ENCODE results near the gene TRDN. TPM values are rescaled to one million over a fixed set of nuclear protein-coding genes. Genes with fewer than 3 reads are reported as not detected.

Gene TRDN, protein sequence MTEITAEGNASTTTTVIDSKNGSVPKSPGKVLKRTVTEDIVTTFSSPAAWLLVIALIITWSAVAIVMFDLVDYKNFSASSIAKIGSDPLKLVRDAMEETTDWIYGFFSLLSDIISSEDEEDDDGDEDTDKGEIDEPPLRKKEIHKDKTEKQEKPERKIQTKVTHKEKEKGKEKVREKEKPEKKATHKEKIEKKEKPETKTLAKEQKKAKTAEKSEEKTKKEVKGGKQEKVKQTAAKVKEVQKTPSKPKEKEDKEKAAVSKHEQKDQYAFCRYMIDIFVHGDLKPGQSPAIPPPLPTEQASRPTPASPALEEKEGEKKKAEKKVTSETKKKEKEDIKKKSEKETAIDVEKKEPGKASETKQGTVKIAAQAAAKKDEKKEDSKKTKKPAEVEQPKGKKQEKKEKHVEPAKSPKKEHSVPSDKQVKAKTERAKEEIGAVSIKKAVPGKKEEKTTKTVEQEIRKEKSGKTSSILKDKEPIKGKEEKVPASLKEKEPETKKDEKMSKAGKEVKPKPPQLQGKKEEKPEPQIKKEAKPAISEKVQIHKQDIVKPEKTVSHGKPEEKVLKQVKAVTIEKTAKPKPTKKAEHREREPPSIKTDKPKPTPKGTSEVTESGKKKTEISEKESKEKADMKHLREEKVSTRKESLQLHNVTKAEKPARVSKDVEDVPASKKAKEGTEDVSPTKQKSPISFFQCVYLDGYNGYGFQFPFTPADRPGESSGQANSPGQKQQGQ
- total RNA-seq: 0.20 to 0.34 TPM in 2 of 3 replicates, not detected in the other

- peak within 1 kb of the TSS; percentile 85 for H3K27ac Mint-ChIP-seq
- DNase-seq (ENCODE audit: low spot score in 2 of 2, unreplicated experiment in 2 of 2): no peak
- H3K36me3 Mint-ChIP-seq: no peaks in the 10 kb centered on the region
- peaks cover 47% of the 10 kb centered on the region for H3K4me1 Mint-ChIP-seq
- TF ChIP-seq CTCF (IDR thresholded peaks at IDR 0.05; ENCODE audit: unreplicated experiment): no peak
- H3K9me3 Mint-ChIP-seq: no peaks in the 10 kb centered on the region
- H3K27me3 Mint-ChIP-seq (ENCODE audit: low read depth): no peaks in the 10 kb centered on the region
- no peak within 1 kb of the TSS for H3K4me3 Mint-ChIP-seq
Measured at GRCh38 chr6:123636782-123637181, at the start of gene TRDN. TSS of gene TRDN (minus strand) at chr6:123636950. CDS start at chr6:123636775, 175 bp downstream.

DNA sequence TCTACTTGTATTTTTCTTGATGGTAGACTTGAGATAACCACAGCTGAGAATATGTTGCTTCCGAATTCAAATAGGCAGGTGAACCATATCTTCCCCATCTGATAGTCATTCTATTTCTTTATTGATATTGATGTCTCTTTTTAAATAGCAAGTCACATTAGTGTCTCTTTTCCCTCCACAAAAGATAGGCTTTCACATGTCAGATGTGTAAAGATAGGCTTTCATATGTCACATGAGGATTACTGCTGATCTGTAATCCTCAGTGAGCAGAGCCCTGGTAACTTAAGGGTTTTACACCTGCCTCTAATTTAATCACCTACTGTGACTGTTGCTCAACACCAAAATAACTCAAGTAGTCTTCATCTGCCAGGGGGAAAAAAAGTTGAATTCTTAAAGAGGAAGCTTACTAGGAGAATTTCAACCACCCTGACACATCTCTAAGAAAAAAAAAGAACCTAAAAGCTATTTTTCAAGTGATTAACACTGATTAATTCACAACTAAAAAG, 45.3 kb upstream of the TRDN start:
- H3K27ac Mint-ChIP-seq: no peak overlapping the region
- H3K36me3 Mint-ChIP-seq: no peaks in the 10 kb centered on the region
- no peaks in the 10 kb centered on the region for H3K27me3 Mint-ChIP-seq (ENCODE audit: low read depth)
- H3K4me1 Mint-ChIP-seq: no peaks in the 10 kb centered on the region
- H3K4me3 Mint-ChIP-seq: no peak overlapping the region
- TF ChIP-seq CTCF (IDR thresholded peaks at IDR 0.05; ENCODE audit: unreplicated experiment): no peak
- DNase-seq (ENCODE audit: low spot score in 2 of 2, unreplicated experiment in 2 of 2): no peak
- H3K9me3 Mint-ChIP-seq: no peaks in the 10 kb centered on the region

GRCh38 chr6:123677897-123678296, 41.1 kb upstream of the TRDN start:
- no peak overlapping the region for H3K27ac Mint-ChIP-seq
- no peak for TF ChIP-seq CTCF (IDR thresholded peaks at IDR 0.05; ENCODE audit: unreplicated experiment)
- H3K27me3 Mint-ChIP-seq (ENCODE audit: low read depth): no peaks in the 10 kb centered on the region
- no peak for DNase-seq (ENCODE audit: low spot score in 2 of 2, unreplicated experiment in 2 of 2)
- peaks cover 6% of the 10 kb centered on the region for H3K36me3 Mint-ChIP-seq
- H3K4me3 Mint-ChIP-seq: no peak overlapping the region
- peaks cover 18% of the 10 kb centered on the region for H3K9me3 Mint-ChIP-seq
- H3K4me1 Mint-ChIP-seq: no peaks in the 10 kb centered on the region

GRCh38 chr6:123676793-123677192, 40.0 kb upstream of the TRDN start:
- Mint-ChIP-seq H3K36me3 (peaks cover 6% of the 10 kb centered on the region), H3K4me3 (no peak overlapping the region), H3K9me3 (peaks cover 18% of the 10 kb centered on the region), H3K4me1 (no peaks in the 10 kb centered on the region), H3K27ac (no peak overlapping the region), H3K27me3 (ENCODE audit: low read depth) (no peaks in the 10 kb centered on the region)
- no peak for DNase-seq (ENCODE audit: low spot score in 2 of 2, unreplicated experiment in 2 of 2)
- no peak for TF ChIP-seq CTCF (IDR thresholded peaks at IDR 0.05; ENCODE audit: unreplicated experiment)

- Mint-ChIP-seq H3K4me1 (no peaks in the 10 kb centered on the region), H3K4me3 (no peak overlapping the region), H3K36me3 (no peaks in the 10 kb centered on the region), H3K27me3 (ENCODE audit: low read depth) (no peaks in the 10 kb centered on the region), H3K9me3 (peaks cover 6% of the 10 kb centered on the region), H3K27ac (no peak overlapping the region)
- no peak for TF ChIP-seq CTCF (IDR thresholded peaks at IDR 0.05; ENCODE audit: unreplicated experiment)
- no peak for DNase-seq (ENCODE audit: low spot score in 2 of 2, unreplicated experiment in 2 of 2)
Measured at GRCh38 chr6:123668965-123669591, 32.3 kb upstream of the TRDN start.
